ENCODE data around the gene COL18A1.

GRCh38 chr21:45529785-45530422 lies 124.9 kb downstream of the COL18A1 start:
- TF ChIP-seq POLR2A (IDR thresholded peaks at IDR 0.05) (no peak), CTCF (IDR thresholded peaks at IDR 0.05) (no peak)
